Stimulated activated CD8-positive, alpha-beta memory T cell treated with anti-CD3 and anti-CD28 coated beads, Interleukin-4, amount 100 ng/mL, for 48 hours (primary cell): ENCODE results near the gene TTC36.
A peak's percentile ranks its signal among the peaks of the same experiment; 100 is the strongest.
"Not testable (repeated sequence)": the region's sequence is repeated elsewhere in the genome, so short reads cannot be mapped to it uniquely, and the experiment has no call there.

ENCODE experiments used
- DNase-seq: peaks from one replicate; pipeline ENCODE4 v3.0.0-alpha.2; 2020

The TTC36 gene

DNA sequence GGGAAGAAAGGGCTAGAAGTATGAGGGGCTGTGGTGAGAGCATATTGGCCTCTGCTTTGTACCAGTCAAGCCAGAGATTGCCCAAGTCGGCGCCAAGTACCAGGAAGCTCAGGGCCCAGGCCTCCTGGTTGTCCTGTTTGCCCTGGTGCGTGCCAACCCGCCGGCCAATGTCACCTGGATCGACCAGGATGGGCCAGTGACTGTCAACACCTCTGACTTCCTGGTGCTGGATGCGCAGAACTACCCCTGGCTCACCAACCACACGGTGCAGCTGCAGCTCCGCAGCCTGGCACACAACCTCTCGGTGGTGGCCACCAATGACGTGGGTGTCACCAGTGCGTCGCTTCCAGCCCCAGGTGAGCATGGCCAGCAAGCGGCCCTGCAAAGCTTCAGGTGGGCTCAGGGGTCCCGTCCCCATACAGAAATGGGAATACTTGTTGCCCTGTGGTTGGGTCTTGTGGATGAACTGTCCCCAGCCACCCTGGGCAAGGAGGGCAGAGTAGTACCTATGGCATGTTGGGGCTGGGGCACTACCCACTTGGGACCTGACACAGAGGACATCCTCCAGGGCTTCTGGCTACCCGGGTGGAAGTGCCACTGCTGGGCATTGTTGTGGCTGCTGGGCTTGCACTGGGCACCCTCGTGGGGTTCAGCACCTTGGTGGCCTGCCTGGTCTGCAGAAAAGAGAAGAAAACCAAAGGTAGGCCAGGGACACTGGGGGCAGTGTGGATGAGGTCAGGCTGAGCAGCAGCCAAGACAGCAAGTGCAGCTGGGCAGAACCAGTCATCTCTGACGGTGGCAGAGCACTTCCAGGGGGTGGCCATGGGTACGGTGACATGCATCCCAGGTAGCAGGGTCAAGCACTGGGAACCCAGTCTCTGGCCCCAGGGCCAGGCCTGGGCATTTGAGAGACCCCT, 5.8 kb downstream of the TTC36 start:
- no peak for DNase-seq

DNA sequence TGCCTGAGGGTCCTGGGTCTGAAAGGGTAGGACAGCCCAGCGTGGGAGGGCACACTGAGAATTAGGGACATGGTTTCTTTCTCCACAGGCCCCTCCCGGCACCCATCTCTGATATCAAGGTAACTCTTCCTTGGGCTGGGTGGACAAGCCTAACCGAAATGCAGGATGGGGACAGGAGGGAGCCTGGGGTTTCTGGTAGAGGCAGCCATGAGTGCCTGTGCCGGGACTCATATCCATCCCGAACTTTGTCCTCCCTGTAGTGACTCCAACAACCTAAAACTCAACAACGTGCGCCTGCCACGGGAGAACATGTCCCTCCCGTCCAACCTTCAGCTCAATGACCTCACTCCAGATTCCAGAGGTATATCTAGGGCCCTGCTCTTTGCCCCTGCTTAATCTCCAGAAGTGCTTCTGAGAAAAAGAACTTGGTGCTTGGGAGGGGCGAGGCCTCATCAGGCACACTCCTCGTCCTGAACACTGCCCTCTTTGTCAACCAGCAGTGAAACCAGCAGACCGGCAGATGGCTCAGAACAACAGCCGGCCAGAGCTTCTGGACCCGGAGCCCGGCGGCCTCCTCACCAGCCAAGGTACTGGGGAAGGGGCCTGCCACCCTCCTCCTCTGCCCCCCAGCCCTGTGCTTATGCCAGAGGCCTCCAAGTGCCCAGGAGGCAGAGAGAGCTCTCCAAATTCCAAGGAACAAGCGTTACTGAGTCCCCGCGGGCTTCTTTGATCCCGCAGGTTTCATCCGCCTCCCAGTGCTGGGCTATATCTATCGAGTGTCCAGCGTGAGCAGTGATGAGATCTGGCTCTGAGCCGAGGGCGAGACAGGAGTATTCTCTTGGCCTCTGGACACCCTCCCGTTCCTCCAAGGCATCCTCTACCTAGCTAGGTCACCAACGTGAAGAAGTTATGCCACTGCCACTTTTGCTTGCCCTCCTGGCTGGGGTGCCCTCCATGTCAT, 6.8 kb downstream of the TTC36 start:
- DNase-seq, result no peak

DNA sequence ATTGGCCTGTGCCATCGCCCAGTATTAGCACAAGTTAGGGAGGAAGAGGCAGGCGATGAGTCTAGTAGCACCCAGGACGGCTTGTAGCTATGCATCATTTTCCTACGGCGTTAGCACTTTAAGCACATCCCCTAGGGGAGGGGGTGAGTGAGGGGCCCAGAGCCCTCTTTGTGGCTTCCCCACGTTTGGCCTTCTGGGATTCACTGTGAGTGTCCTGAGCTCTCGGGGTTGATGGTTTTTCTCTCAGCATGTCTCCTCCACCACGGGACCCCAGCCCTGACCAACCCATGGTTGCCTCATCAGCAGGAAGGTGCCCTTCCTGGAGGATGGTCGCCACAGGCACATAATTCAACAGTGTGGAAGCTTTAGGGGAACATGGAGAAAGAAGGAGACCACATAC, 8.0 kb downstream of the TTC36 start:
- no peak for DNase-seq

DNA sequence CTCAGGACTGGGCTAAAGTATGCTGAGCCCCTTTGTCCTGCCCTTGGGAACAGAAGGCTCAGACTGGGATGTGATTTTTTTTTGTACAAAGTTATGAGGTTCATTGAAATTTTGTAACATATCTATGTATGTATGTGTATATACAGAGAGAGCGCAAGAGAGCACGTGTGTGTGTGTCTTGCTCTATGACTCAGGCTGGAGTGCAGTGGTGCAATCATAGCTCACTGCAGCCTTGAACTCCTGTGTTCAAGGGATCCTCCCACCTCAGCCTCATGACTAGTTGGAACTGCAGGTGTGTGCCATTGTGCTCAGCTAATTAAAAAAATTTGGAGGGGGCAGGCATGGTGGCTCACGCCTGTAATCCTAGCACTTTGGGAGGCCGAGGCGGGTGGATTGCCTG, 9.5 kb downstream of the TTC36 start:
- no peak for DNase-seq

DNA sequence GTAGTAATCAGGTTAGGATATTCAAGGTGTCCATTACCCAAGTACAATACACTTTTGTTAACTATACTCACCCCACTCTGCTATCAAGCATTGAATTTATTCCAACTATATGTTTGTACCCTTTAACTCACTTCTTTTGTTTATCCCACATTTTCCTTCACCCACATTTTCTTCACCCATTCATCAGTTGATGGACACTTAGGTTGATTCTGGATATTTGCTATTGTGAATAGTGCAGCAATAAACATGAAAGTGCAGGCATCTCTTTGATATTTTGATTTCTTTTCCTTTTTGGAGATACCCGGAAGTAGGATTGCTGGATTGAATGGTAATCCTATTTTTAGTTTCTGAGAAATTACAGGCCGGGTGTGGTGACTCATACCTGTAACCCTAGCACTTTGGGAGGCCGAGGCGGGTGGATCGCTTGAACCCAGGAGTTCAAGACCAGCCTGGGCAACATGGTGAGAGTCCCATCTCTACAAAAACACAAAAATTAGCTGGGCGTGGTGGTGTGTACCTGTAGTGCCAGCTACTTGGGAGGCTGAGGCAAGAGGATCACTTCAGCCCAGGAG, 10.2 kb downstream of the TTC36 start:
- DNase-seq, result no peak

DNA sequence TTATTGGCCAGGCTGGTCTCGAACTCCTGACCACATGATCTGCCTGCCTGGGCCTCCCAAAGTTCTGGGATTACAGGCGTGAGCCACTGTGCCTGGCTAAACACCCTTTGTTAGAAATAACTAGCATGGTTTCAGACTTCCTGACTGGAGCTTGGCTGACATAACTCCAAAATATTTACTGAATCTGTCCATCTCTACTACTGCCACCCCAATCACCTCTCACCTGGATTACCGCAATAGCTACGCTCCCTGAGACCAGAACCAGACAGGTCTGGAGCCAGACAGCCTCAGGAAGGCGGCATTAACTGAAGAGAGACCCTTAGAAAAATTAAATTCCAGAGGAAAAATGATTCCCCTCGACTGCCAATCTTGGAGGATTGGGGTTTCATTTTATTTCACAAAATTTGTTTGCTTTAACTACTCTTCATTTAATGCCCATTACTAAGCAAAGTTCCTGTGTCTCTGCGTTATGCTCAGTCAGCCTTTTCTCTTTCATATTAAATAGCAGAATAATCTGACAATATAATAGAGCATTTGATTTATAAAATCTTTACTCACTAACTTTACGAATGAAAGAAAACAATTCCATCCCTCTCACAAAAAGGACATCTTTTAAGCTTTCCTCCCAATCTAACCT, 16.9 kb downstream of the TTC36 start:
- DNase-seq, result no peak

DNA sequence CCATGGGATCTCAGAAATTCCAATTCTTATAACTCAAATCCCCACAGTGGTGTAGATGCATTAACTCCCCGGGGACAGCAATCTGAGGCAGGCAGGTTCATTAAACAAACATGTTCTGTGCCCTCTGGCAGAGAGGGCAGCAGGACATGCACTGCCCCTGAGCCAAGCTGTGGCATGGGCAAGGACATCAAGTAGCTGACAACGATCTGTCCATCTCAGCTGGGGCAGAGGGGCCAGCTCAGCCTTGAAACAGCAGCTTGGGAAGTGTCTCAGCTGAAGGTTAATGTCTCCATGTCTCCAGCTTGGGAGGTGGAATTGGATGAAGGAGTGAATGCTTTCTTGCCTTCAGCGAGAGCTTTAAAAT, 17.4 kb downstream of the TTC36 start:
- no peak for DNase-seq

DNA sequence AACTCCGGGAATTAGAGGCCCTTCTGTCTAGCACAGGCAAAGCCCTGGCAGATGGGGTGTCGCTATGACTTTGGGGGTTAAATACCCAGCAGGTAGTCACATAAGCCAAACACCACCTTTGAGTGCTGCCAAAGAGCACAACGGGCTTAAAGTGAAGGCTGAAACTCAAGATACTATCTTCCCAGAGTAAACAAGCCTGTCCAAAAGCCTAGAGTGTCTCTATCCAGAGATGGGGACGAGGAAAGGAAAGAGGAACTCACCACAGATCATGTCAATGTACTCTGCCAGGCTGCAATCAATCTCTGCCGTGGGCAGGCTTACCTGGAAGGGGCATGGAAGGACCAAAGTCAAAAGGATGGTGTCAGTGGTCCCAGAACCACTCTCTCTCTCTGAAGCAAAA, 18.3 kb downstream of the TTC36 start:
- no peak for DNase-seq

DNA sequence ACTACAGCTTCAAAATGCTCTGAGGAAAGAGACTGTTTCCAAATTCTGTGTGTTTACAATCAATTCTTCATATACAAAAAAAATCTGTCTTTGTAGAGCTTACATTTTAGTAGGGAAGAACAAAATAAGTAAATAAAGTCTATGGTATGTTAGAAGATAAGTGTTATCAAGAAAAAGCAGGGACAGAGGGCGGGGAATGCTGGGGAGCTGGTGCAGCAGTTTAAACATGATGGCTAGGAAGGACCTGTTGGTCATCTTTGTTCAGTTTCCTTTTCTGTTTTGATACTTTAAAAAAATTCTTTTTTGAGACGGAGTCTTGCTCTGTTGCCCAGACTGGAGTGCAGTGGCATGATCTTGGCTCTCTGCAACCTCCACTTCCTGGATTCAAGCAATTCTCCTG, 19.9 kb downstream of the TTC36 start:
- no peak for DNase-seq

DNA sequence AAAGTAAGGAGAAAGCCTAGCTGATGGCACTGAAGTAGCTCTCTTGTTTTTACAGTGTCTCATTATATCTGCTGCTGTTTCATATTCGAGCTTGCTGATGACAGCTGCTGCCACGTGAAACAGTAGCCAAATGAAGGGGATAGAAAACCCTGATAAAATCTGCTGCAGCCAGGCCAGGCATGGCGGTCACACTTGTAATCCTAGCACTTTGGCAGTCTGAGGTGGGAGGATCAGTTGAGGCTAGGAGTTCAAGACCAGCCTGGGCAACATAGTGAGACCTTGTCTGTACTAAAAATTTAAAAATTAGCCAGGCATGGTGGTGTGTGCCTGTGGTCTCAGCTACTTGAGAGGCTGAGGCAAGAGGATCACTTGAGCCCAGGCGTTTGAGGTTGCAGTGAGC, 25.1 kb downstream of the TTC36 start:
- no peak for DNase-seq

DNA sequence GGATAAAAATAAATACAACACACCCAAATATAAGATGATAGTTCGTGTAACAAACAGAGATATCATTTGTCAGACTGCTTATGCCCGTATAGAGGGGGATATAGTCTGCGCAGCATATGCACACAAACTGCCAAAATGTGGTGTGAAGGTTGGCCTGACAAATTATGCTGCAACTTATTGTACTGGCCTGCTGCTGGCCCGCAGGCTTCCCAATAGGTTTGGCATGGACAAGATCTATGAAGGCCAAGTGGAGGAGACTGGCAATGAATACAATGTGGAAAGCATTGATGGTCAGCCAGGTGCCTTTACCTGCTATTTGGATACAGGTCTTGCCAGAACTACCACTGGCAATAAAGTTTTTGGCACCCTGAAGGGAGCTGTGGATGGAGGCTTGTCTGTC, 33.5 kb downstream of the TTC36 start:
- DNase-seq, result no peak

DNA sequence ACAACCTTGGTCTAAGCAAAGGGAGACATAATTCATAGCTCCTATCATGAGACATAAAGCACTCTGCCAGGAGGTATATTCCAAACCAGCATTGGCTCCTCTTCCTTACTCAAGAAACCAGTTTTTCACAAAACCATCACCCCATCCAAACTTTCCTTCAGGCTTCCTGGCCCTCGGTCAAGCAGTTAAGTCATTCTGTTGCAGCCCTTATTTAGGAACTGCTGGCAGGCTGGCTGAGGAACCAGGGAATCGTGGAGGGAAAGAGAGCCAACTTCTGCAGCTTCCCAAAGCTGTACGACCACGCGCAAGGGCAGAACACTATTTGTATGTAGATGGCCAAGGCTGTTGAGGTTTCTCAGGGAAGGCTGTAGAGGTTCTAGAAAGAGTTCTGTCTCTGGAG, 37.8 kb downstream of the TTC36 start:
- DNase-seq, result no peak

DNA sequence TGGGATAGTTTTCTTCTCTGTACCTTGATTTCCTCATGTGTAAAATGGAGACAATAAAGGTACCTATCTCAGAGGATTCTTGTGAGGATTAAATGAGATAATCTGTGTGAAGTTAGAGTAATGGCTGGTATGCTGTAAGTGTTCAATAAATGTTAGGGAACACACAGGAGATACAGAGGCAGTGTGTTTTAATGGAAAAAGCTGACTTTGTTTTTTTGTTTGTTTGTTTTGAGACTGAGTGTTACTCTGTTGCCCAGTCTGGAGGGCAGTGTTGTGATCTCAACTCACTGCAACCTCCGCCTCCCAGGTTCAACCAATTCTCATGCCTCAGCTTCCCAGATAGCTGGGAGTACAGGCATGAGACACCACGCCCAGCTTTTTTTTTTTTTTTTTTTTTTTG, 42.4 kb downstream of the TTC36 start:
- no peak for DNase-seq

DNA sequence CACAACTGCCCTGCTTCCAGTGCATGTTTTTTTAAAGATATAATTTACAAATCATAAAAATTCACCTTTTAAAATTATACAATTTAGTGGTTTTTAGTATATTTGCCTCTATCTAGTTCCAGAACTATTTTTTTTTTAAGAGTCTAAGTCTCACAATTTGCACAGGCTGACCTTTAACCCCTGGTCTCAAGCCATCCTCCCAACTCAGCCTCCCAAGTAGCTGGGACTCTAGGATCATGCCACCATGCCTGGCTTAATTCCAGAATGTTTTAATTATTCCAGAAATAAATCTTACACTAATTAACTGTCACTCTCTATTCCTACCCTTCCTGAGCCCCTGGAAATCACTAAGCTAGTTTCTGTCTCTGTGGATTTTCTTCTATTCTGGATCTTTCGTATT, 43.5 kb downstream of the TTC36 start:
- no peak for DNase-seq

DNA sequence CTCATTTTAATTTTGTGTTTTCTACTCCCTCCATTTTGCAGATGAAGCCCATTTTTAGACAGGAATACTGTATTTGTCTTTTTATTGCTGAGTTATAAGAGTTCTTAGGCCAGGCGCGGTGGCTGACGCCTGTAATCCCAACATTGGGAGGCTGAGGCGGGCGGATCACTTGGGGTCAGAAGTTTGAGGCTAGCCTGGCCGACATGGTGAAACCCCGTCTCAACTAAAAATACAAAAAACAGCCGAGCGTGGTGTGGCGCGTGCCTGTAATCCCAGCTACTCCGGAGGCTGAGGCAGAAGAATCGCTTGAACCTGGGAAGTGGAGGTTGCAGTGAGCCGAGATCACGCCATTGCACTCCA, 44.4 kb downstream of the TTC36 start:
- peak; percentile 38 for DNase-seq

DNA sequence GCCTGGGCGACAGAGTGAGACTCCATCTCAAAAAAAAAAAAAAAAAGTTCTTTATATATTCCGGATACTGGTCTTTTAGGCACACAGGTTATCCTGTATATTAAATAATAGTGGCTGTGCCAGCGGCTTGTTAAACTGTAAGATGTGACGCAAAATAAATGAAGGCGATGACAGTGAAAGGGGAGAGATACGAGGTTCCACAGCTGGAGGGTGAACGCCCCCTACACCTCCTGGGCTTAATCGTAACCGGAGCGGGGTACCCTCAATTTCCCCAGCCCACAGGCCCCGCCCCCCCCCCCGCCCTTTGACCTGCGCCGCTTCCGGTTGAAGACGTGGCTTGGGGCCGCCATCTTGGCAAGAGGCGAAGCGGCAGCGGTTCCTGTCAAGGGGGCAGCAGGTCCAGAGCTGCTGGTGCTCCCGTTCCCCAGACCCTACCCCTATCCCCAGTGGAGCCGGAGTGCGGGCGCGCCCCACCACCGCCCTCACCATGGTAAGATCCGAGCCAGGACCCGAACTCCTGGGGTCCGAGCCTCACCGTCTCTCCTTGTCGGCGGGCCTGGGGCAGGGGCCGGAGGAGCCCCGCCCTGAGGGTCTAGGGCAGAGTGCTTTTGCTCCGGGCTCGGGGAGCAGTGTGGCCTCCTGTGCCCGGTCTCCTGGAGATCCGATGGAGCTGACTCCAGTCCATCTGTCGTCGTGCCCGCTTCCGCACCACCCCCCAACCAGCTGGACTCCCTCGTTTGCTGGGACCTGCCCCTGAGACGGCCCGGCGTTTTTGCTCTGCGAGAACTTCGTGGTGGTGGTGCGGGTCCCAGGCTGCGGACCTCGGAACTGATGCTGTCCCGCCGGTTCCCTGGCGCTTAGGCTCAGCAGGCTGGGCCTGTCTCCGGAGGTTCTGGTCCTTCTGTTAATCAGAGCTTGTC, 45.0 kb downstream of the TTC36 start, which contains the start of gene ARCN1:
Gene ARCN1 (plus strand): TSS at position 349 of the 920 bp plus-strand sequence. CDS start 139 bp downstream, at position 488.
- DNase-seq, result peak; percentile 83

DNA sequence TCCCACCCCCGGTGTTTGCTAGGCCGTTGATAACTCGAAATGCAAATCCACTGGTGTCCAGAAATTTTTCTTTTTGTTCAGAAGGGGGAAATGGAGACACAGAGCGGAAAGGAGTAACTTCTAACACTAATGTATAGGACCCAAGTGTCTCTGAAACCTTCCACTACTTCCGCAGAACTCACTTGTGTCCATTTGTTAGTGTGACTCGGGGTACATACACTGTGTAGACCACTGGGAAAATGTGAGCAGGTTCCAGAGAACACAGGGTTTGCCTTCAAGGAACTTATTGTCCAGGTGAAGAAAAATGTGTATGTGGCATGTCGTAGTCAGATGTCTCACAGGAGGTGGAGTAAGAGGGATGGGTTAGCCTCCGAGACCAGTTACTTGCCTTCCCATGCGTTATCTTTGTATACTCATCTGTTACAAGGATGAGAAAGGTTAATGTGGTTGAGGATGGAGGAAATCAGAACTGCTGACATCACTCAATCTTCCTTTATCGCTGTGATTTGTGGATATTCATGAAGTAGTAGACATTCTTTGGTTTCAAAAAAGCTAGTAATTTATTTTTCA, 45.8 kb downstream of the TTC36 start:
- DNase-seq, result peak; percentile 29

DNA sequence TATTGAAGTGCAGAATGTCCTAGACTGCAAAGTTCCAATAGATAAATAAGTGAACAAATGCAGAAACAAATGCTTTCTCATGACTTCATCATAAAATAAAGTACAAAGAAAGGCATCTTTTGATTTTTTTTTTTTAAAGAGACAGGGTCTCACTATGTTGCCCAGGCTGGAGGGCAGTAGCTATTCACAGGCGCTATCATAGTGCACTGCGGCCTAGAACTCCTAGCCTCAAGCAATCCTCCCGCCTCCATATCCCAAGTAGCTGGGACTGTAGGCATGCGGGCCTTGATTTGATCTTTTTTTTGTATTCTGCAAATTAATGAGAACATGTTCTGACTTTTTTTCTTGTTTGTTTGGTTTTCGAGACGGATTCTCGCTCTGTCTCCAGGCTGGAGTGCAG, 47.4 kb downstream of the TTC36 start:
- no peak for DNase-seq

DNA sequence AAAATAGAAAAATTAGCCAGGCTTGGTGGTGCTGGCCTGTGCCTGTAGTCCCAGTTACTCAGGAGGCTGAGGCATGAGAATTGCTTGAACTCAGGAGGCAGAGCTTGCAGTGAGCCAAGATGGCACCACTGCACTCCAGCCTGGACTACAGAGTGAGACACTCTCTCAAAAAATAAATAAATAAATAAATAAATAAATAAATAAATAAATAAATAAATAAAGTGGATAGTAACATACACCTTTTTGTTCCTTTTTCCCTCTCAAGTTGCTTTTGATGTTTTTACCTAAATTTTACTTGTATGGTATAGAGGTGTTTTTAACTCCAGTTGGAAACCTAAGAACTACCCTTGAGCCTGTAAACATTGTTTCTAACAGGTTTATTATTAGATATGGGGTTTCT, 50.7 kb downstream of the TTC36 start:
- DNase-seq, result not testable (repeated sequence)
